Measurements from ENCODE around the gene CRIP3.

CRIP3 gene

DNA sequence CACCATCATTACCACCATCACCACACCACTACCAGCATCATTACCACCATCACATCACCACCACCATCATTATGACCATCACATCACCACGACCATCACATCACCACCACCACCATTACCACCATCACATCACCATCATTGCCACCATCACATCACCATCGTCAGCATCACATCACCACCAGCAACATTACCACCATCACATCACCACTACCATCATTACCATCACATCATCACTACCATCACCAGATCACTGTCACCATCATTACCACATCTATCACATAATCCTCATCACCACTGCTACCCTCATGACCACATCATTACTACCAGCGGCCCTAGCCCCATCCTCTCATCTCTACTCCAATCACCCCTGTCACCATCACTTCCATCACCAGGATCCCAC is 14.1 kb downstream of the CRIP3 start (continued):
- TF ChIP-seq ZNF670 (tag by site-specific recombination; IDR thresholded peaks at IDR 0.05; ENCODE audit: low read depth) = no peak
- TF ChIP-seq YY1 (tag by site-specific recombination; IDR thresholded peaks at IDR 0.05) = no peak
- no peak for TF ChIP-seq HOXD13 (CRISPR knock-in tag; IDR thresholded peaks at IDR 0.05; ENCODE audit: borderline replicate concordance)
- TF ChIP-seq ZNF354C (tag by site-specific recombination; IDR thresholded peaks at IDR 0.05; ENCODE audit: borderline replicate concordance, low read depth) = no peak
- TF ChIP-seq RBAK (tag by site-specific recombination; IDR thresholded peaks at IDR 0.05) = no peak
- no peak for TF ChIP-seq ZNF292 (tag by site-specific recombination; IDR thresholded peaks at IDR 0.05; ENCODE audit: borderline replicate concordance, low read depth)
- TF ChIP-seq ZNF214 (tag by site-specific recombination; IDR thresholded peaks at IDR 0.05; ENCODE audit: borderline replicate concordance) = no peak
- no peak for TF ChIP-seq ZNF830 (tag by site-specific recombination; IDR thresholded peaks at IDR 0.05; ENCODE audit: low read depth)
- TF ChIP-seq, protein P1, sequence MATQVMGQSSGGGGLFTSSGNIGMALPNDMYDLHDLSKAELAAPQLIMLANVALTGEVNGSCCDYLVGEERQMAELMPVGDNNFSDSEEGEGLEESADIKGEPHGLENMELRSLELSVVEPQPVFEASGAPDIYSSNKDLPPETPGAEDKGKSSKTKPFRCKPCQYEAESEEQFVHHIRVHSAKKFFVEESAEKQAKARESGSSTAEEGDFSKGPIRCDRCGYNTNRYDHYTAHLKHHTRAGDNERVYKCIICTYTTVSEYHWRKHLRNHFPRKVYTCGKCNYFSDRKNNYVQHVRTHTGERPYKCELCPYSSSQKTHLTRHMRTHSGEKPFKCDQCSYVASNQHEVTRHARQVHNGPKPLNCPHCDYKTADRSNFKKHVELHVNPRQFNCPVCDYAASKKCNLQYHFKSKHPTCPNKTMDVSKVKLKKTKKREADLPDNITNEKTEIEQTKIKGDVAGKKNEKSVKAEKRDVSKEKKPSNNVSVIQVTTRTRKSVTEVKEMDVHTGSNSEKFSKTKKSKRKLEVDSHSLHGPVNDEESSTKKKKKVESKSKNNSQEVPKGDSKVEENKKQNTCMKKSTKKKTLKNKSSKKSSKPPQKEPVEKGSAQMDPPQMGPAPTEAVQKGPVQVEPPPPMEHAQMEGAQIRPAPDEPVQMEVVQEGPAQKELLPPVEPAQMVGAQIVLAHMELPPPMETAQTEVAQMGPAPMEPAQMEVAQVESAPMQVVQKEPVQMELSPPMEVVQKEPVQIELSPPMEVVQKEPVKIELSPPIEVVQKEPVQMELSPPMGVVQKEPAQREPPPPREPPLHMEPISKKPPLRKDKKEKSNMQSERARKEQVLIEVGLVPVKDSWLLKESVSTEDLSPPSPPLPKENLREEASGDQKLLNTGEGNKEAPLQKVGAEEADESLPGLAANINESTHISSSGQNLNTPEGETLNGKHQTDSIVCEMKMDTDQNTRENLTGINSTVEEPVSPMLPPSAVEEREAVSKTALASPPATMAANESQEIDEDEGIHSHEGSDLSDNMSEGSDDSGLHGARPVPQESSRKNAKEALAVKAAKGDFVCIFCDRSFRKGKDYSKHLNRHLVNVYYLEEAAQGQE (tag by site-specific recombination; IDR thresholded peaks at IDR 0.05) = no peak
- 0 out of 2 replicates have a peak, but pooled peaks have one; percentile 25 for TF ChIP-seq ZNF239 (tag by site-specific recombination; IDR thresholded peaks at IDR 0.05)
- no peak for TF ChIP-seq ZNF274 (IDR thresholded peaks at IDR 0.05; ENCODE audit: low read length)
- no peak for TF ChIP-seq ZNF274 (tag by site-specific recombination; IDR thresholded peaks at IDR 0.05; ENCODE audit: borderline replicate concordance)
- TF ChIP-seq, protein P2, sequence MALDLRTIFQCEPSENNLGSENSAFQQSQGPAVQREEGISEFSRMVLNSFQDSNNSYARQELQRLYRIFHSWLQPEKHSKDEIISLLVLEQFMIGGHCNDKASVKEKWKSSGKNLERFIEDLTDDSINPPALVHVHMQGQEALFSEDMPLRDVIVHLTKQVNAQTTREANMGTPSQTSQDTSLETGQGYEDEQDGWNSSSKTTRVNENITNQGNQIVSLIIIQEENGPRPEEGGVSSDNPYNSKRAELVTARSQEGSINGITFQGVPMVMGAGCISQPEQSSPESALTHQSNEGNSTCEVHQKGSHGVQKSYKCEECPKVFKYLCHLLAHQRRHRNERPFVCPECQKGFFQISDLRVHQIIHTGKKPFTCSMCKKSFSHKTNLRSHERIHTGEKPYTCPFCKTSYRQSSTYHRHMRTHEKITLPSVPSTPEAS (tag by site-specific recombination; IDR thresholded peaks at IDR 0.05) = no peak
- TF ChIP-seq, protein P3, sequence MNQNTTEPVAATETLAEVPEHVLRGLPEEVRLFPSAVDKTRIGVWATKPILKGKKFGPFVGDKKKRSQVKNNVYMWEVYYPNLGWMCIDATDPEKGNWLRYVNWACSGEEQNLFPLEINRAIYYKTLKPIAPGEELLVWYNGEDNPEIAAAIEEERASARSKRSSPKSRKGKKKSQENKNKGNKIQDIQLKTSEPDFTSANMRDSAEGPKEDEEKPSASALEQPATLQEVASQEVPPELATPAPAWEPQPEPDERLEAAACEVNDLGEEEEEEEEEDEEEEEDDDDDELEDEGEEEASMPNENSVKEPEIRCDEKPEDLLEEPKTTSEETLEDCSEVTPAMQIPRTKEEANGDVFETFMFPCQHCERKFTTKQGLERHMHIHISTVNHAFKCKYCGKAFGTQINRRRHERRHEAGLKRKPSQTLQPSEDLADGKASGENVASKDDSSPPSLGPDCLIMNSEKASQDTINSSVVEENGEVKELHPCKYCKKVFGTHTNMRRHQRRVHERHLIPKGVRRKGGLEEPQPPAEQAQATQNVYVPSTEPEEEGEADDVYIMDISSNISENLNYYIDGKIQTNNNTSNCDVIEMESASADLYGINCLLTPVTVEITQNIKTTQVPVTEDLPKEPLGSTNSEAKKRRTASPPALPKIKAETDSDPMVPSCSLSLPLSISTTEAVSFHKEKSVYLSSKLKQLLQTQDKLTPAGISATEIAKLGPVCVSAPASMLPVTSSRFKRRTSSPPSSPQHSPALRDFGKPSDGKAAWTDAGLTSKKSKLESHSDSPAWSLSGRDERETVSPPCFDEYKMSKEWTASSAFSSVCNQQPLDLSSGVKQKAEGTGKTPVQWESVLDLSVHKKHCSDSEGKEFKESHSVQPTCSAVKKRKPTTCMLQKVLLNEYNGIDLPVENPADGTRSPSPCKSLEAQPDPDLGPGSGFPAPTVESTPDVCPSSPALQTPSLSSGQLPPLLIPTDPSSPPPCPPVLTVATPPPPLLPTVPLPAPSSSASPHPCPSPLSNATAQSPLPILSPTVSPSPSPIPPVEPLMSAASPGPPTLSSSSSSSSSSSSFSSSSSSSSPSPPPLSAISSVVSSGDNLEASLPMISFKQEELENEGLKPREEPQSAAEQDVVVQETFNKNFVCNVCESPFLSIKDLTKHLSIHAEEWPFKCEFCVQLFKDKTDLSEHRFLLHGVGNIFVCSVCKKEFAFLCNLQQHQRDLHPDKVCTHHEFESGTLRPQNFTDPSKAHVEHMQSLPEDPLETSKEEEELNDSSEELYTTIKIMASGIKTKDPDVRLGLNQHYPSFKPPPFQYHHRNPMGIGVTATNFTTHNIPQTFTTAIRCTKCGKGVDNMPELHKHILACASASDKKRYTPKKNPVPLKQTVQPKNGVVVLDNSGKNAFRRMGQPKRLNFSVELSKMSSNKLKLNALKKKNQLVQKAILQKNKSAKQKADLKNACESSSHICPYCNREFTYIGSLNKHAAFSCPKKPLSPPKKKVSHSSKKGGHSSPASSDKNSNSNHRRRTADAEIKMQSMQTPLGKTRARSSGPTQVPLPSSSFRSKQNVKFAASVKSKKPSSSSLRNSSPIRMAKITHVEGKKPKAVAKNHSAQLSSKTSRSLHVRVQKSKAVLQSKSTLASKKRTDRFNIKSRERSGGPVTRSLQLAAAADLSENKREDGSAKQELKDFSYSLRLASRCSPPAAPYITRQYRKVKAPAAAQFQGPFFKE (tag by site-specific recombination; IDR thresholded peaks at IDR 0.05; ENCODE audit: borderline replicate concordance) = no peak
- TF ChIP-seq ZNF76 (tag by site-specific recombination; IDR thresholded peaks at IDR 0.05; ENCODE audit: borderline replicate concordance, low read depth) = no peak
- no peak for TF ChIP-seq ZNF785 (tag by site-specific recombination; IDR thresholded peaks at IDR 0.05)
- TF ChIP-seq, protein P4, sequence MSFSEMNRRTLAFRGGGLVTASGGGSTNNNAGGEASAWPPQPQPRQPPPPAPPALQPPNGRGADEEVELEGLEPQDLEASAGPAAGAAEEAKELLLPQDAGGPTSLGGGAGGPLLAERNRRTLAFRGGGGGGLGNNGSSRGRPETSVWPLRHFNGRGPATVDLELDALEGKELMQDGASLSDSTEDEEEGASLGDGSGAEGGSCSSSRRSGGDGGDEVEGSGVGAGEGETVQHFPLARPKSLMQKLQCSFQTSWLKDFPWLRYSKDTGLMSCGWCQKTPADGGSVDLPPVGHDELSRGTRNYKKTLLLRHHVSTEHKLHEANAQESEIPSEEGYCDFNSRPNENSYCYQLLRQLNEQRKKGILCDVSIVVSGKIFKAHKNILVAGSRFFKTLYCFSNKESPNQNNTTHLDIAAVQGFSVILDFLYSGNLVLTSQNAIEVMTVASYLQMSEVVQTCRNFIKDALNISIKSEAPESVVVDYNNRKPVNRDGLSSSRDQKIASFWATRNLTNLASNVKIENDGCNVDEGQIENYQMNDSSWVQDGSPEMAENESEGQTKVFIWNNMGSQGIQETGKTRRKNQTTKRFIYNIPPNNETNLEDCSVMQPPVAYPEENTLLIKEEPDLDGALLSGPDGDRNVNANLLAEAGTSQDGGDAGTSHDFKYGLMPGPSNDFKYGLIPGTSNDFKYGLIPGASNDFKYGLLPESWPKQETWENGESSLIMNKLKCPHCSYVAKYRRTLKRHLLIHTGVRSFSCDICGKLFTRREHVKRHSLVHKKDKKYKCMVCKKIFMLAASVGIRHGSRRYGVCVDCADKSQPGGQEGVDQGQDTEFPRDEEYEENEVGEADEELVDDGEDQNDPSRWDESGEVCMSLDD (tag by site-specific recombination; IDR thresholded peaks at IDR 0.05) = no peak
- TF ChIP-seq, protein P5, sequence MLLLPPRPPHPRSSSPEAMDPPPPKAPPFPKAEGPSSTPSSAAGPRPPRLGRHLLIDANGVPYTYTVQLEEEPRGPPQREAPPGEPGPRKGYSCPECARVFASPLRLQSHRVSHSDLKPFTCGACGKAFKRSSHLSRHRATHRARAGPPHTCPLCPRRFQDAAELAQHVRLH (tag by site-specific recombination; IDR thresholded peaks at IDR 0.05) = peak; percentile 63; the same call in 1 of the 2 replicates
- TF ChIP-seq ZNF112 (tag by site-specific recombination; IDR thresholded peaks at IDR 0.05) = no peak
- TF ChIP-seq, protein P6, sequence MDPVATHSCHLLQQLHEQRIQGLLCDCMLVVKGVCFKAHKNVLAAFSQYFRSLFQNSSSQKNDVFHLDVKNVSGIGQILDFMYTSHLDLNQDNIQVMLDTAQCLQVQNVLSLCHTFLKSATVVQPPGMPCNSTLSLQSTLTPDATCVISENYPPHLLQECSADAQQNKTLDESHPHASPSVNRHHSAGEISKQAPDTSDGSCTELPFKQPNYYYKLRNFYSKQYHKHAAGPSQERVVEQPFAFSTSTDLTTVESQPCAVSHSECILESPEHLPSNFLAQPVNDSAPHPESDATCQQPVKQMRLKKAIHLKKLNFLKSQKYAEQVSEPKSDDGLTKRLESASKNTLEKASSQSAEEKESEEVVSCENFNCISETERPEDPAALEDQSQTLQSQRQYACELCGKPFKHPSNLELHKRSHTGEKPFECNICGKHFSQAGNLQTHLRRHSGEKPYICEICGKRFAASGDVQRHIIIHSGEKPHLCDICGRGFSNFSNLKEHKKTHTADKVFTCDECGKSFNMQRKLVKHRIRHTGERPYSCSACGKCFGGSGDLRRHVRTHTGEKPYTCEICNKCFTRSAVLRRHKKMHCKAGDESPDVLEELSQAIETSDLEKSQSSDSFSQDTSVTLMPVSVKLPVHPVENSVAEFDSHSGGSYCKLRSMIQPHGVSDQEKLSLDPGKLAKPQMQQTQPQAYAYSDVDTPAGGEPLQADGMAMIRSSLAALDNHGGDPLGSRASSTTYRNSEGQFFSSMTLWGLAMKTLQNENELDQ (tag by site-specific recombination; IDR thresholded peaks at IDR 0.05; ENCODE audit: low read depth) = no peak
- TF ChIP-seq, protein P7, sequence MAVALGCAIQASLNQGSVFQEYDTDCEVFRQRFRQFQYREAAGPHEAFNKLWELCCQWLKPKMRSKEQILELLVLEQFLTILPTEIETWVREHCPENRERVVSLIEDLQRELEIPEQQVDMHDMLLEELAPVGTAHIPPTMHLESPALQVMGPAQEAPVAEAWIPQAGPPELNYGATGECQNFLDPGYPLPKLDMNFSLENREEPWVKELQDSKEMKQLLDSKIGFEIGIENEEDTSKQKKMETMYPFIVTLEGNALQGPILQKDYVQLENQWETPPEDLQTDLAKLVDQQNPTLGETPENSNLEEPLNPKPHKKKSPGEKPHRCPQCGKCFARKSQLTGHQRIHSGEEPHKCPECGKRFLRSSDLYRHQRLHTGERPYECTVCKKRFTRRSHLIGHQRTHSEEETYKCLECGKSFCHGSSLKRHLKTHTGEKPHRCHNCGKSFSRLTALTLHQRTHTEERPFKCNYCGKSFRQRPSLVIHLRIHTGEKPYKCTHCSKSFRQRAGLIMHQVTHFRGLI (tag by site-specific recombination; IDR thresholded peaks at IDR 0.05) = no peak
- TF ChIP-seq ZNF623 (tag by site-specific recombination; IDR thresholded peaks at IDR 0.05) = no peak
